Heart left ventricle (tissue), 16 donors: ENCODE data around the gene HAGHL. TPM values are rescaled to one million over a fixed set of nuclear protein-coding genes. Genes with fewer than 3 reads are reported as not detected.

Experiments used
- ATAC-seq, 4 donors: fragments of 200-7000 bp; cut with Tn5 transposase; one replicate each; pipeline ENCODE4 v1.9.1; 2020 to 2022; ENCODE audit warnings: moderate library complexity in 4 of 4, mild to moderate bottlenecking in 3 of 4, moderate number of reproducible peaks in 1 of 4
- DNase-seq, 5 donors: peaks; one replicate each; pipeline ENCODE4 v3.0.0-alpha.2; 2020
- H3K27ac ChIP-seq, 12 donors: fragments of 200-600 bp; sonication (generic) in 4 of 12; one replicate each; pipeline versions ENCODE4 v1.5.0 to v1.8.0; 2016 to 2022; ENCODE audit warnings: mild to moderate bottlenecking in 2 of 12
- H3K27me3 ChIP-seq, 9 donors: fragments of 200-600 bp; sonication (generic) in 2 of 9; one replicate each; pipeline versions ENCODE4 v1.5.1 to v1.8.0; 2016 to 2022; ENCODE audit warnings: mild to moderate bottlenecking in 3 of 9
- H3K36me3 ChIP-seq, 9 donors: fragments of 200-600 bp; sonication (generic) in 2 of 9; one replicate each; pipeline versions ENCODE4 v1.5.0 to v1.8.0; 2018 to 2022; ENCODE audit warnings: mild to moderate bottlenecking in 2 of 9
- H3K4me1 ChIP-seq, 12 donors: fragments of 200-600 bp; sonication (generic) in 4 of 12; one replicate each; pipeline versions ENCODE4 v1.5.0 to v1.8.0; 2016 to 2022; ENCODE audit warnings: mild to moderate bottlenecking in 3 of 12
- H3K4me3 ChIP-seq, 12 donors: fragments of 200-600 bp; sonication (generic) in 4 of 12; one replicate each; pipeline versions ENCODE4 v1.5.0 to v1.8.0; 2017 to 2022; ENCODE audit warnings: mild to moderate bottlenecking in 9 of 12, moderate library complexity in 4 of 12
- H3K9me3 ChIP-seq, 12 donors: fragments of 200-600 bp; sonication (generic) in 4 of 12; one replicate each; pipeline versions ENCODE4 v1.5.0 to v1.8.0; 2016 to 2022; ENCODE audit warnings: mild to moderate bottlenecking in 1 of 12
- POLR2A ChIP-seq, 2 donors: fragments of 450-650 bp; IDR thresholded peaks; one replicate each; pipeline ENCODE4 v1.6.1; 2017; ENCODE audit warnings: antibody characterized with exemption in 2 of 2, mild to moderate bottlenecking in 2 of 2, moderate library complexity in 2 of 2
- WGBS, 4 donors: extraction: QIAGEN DNeasy Blood & Tissue Kit in 2 of 4; methylation state at CpG; one replicate each; pipeline versions ENCODE4 v1.1.5 to v1.1.7; 2013 to 2018; 5-methylcytosine and 5-hydroxymethylcytosine counted together
- intact Hi-C, 10 donors: fragments of 100-400 bp; cut with DNase I; formaldehyde crosslinking; loops; one replicate each; pipeline versions ENCODE4 v1.11.1 to v1.14.2; 2022
- polyA plus RNA-seq, 2 donors: library from polyadenylated mRNA; stranded (reverse); fragments of 200-250 nt; gene quantifications; one replicate each; pipeline ENCODE4 v1.2.3, GENCODE V29; 2013
- total RNA-seq, 9 donors: library from RNA; depleted of rRNA in 2 of 9; stranded (reverse); fragments of >200 nt in 2 of 9; fragmentation: NEBNext Ultra II Directional in 3 of 9; extraction: Animal tissue kit (Norgen Biotek cat#: 25700) in 3 of 9; gene quantifications; one replicate each; pipeline versions ENCODE4 v1.1.0 to v1.2.4, GENCODE V29; 2016 to 2023
- TF ChIP-seq, protein P1 (sequence below), 12 donors: fragments of 200-600 bp; sonication (generic) in 4 of 12; IDR thresholded peaks; one replicate each; pipeline versions ENCODE4 v1.5.0 to v1.8.0; 2018 to 2022; ENCODE audit warnings: antibody characterized with exemption in 12 of 12, mild to moderate bottlenecking in 5 of 12
- donor health status: ischemic (EF 13 %, LVEDD 7.1; RV severe dilation, severe dysfunction).
- donor health status: healthy with polysubstance abuse.
- donor health status: DM: no; HTN: yes; CAD: no.
- donor health status: DM: no; HTN: no; CAD: no.
- donor health status: ischemic (EF 25% LVEDD 6.9; RV normal size, moderate dysfunction).
- donor health status: ischemic (EF 25% LVEDD 5.7; RV mildly dilated, moderate dysfunction).
- donor health status: healthy.
- donor health status: DM: yes; HTN: yes; CAD: no.
- donor health status: ischemic (EF 35%, LVEDD 5.7; RV mildly dilated, moderate dysfunction).
- donor health status: nonischemic (EF 11% LVEDD 7.7; RV severe dilation, severe dysfunction).
- donor health status: DM: yes; HTN: yes; CAD: no.
- donor health status: PGD.
- donor health status: ischemic (EF 29% LVEDD 5.4; RV normal size, mild dysfunction).
- donor health status: nonischemic (EF 23%, LVEDD 6.1; RV moderate dilation, normal function).

The HAGHL gene
- total and polyA plus RNA-seq, 11 donors, result 5.0 to 44.2 (median 11.9) TPM

DNA sequence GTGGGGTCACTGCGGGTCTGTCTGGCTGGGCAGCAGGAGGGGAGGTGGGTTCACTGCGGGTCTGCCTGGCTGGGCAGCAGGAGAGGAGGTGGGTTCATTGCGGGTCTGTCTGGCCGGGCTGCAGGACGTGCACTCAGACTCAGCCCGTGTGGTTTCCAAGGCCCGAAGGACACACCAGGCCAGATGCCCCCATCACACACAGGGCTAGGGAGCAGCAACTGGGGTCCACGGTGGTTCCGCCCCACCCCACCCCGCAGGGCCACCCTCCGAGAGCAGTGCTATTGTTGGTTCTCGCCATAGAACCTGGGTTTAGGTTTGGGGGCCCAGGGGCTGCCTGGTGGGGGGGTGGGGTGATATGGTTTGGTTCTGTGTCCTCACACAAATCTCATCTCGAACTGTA is 19.7 kb downstream of the HAGHL start:
- TF ChIP-seq POLR2A (IDR thresholded peaks at IDR 0.05), result no peak
- TF ChIP-seq, protein P1, sequence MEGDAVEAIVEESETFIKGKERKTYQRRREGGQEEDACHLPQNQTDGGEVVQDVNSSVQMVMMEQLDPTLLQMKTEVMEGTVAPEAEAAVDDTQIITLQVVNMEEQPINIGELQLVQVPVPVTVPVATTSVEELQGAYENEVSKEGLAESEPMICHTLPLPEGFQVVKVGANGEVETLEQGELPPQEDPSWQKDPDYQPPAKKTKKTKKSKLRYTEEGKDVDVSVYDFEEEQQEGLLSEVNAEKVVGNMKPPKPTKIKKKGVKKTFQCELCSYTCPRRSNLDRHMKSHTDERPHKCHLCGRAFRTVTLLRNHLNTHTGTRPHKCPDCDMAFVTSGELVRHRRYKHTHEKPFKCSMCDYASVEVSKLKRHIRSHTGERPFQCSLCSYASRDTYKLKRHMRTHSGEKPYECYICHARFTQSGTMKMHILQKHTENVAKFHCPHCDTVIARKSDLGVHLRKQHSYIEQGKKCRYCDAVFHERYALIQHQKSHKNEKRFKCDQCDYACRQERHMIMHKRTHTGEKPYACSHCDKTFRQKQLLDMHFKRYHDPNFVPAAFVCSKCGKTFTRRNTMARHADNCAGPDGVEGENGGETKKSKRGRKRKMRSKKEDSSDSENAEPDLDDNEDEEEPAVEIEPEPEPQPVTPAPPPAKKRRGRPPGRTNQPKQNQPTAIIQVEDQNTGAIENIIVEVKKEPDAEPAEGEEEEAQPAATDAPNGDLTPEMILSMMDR (IDR thresholded peaks at IDR 0.05), result no peak
- 38 to 84% (median 61%) methylated on average over 1 to 13 of the region's 13 CpGs for WGBS, 4 donors
- DNase-seq, result no peak
- peaks cover 0 to 28% (median 0%) of the 10 kb centered on the region in 9 donors for H3K27me3 ChIP-seq
- H3K27ac ChIP-seq, result no peak overlapping the region
- no peak overlapping the region for H3K4me3 ChIP-seq
- intact Hi-C loops, result loop anchor here in 1 of 10 donors (5.0 kb wide), 1 partner anchor 34 kb away; no protein-coding TSS in a partner anchor
- H3K9me3 ChIP-seq, result no peaks in the 10 kb centered on the region
- no peak for ATAC-seq
- H3K36me3 ChIP-seq, result no peaks in the 10 kb centered on the region
- H3K4me1 ChIP-seq, result no peaks in the 10 kb centered on the region

DNA sequence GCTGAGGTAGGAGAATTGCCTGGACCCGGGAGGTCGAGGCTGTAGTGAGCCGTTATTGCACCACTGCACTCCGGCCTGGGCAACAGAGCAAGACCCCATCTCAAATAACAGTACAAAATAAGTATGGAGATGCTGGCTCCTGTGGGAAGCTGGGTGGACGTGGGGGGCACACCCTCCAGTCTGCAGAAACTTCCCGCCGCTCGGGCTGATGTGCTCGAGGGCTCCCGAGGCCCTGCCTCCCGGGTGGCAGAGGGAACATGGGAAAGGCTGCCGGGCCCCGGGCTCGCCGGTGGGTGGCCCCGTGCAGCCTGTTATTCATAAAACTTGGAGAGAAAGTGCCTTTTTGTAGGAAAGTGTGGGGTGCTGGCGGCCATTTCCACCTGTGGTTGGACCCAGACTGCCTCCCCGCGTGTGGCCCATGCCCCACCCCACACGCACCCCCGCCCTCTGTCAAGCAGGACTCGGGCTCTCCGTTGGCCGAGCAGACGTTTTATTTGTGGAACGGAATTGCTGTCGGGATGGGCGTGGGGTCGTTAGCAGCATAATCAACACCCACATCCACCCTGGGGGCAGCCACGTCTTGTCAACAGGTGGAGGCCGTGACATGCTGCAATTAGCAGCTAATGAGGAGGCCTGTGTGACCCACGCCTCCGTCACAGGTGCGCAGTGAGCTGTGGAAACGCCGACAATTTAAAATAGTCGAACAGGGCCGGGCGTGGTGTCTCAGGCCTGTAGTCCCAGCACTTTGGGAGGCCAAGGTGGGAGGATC is 21.3 kb downstream of the HAGHL start:
- Histone ChIP-seq H3K27ac (no peak overlapping the region), H3K4me3 (no peak overlapping the region), H3K4me1 (peaks cover 0 to 3% (median 0%) of the 10 kb centered on the region in 12 donors), H3K27me3 (peaks cover 0 to 29% (median 0%) of the 10 kb centered on the region in 9 donors), H3K9me3 (no peaks in the 10 kb centered on the region), H3K36me3 (no peaks in the 10 kb centered on the region)
- whole genome bisulfite sequencing, 4 donors, result 80 to 89% (median 83%) methylated on average over 38 to 39 of the region's 39 CpGs
- DNase-seq, result peak in 1 of 5 donors; percentile 4
- intact Hi-C loops, result loop anchor here in 1 of 10 donors (5.0 kb wide), 1 partner anchor 36 kb away; no protein-coding TSS in a partner anchor
- TF ChIP-seq POLR2A (IDR thresholded peaks at IDR 0.05), result no peak
- TF ChIP-seq, protein P1 (IDR thresholded peaks at IDR 0.05), result no peak
- no peak for ATAC-seq

DNA sequence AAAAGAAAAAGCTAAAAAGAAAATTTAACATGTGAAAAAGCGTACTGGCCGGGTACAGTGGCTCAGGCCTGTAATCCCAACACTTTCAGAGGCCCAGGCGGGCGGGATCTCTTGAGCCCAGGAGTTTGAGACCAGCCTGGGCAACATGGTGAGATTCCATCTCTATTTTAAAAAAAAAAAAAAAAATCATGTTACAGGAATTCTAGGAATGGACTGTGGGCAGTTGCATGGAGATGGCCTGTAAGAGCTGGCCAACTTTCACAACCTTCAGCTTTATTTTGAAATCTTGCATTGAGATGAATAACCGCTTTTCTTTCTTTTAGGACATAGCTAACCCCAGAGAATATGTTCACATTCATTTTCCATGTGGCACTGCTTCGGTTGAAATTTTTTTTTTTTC is 22.1 kb downstream of the HAGHL start:
- 72 to 94% (median 80%) methylated on average over 6 of the region's 6 CpGs for WGBS, 4 donors
- Histone ChIP-seq H3K27ac (no peak overlapping the region), H3K4me1 (peaks cover 0 to 3% (median 0%) of the 10 kb centered on the region in 12 donors), H3K36me3 (no peaks in the 10 kb centered on the region), H3K4me3 (no peak overlapping the region), H3K9me3 (no peaks in the 10 kb centered on the region), H3K27me3 (peaks cover 0 to 28% (median 0%) of the 10 kb centered on the region in 9 donors)
- ATAC-seq, result no peak
- no peak for DNase-seq
- intact Hi-C loops, result loop anchor here in 1 of 10 donors (5.0 kb wide), 1 partner anchor 37 kb away; no protein-coding TSS in a partner anchor
- TF ChIP-seq POLR2A (IDR thresholded peaks at IDR 0.05), result no peak

DNA sequence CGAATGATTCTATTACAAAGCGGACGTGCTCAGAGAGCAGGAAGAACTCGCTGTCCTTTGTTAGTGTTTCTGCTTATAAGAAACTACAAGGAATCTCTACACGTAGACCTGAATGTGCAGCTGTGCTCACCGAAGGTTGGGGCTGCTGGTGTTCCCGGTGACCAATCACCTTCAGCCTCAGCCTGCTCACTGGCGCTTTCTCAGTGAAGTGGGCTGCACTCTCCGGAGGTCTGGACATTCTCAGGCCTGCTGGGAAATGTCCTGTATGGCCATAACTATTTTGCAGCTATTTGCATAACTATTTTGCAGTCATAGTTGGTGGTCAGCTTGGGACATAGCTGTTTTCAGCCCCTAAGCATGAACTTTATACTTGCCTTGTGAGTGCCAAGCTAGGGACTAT is 23.6 kb downstream of the HAGHL start:
- no peak for ATAC-seq

More for the DNA sequence above, 23.6 kb downstream of the HAGHL start:
- H3K36me3 ChIP-seq, result no peaks in the 10 kb centered on the region
- no peak for DNase-seq
- no peaks in the 10 kb centered on the region for H3K9me3 ChIP-seq
- peaks cover 0 to 12% (median 0%) of the 10 kb centered on the region in 12 donors for H3K4me1 ChIP-seq
- H3K27me3 ChIP-seq, result peaks cover 0 to 13% (median 0%) of the 10 kb centered on the region in 9 donors
- TF ChIP-seq, protein P1 (IDR thresholded peaks at IDR 0.05), result no peak
- TF ChIP-seq POLR2A (IDR thresholded peaks at IDR 0.05), result no peak
- H3K27ac ChIP-seq, result no peak overlapping the region
- no peak overlapping the region for H3K4me3 ChIP-seq
- intact Hi-C loops, result no loop called here
- whole genome bisulfite sequencing, 4 donors, result 48 to 68% (median 55%) methylated on average over 8 to 9 of the region's 9 CpGs
